HepG2 (cell line): ENCODE results near the gene GNB1. TPM values are rescaled to one million over a fixed set of nuclear protein-coding genes. Genes with fewer than 3 reads are reported as not detected.

ENCODE experiments used
- HMGXB4 ChIP-seq, 2 experiments: sonication (generic) in 1 of 2; formaldehyde crosslinking in 1 of 2; IDR thresholded peaks; 2 replicates each; pipeline versions ENCODE4 v1.4.0 to v1.6.1; 2018 to 2020; ENCODE audit warnings: missing genetic modification reagents in 2 of 2, borderline replicate concordance in 1 of 2, low read depth in 1 of 2, mild to moderate bottlenecking in 1 of 2, missing biosample characterization in 1 of 2
- KAT8 ChIP-seq: IDR thresholded peaks from 2 replicates; pipeline ENCODE4 v1.6.1; 2016; ENCODE audit warnings: missing genetic modification reagents, missing compliant biosample characterization
- NFIC ChIP-seq: IDR thresholded peaks from 2 replicates; pipeline ENCODE4 v1.6.1; 2012; ENCODE audit warnings: mild to moderate bottlenecking, low read length, inconsistent platforms
- PHF21A ChIP-seq: sonication (generic); formaldehyde crosslinking; IDR thresholded peaks from 2 replicates; pipeline ENCODE4 v1.5.0; 2020; ENCODE audit warnings: mild to moderate bottlenecking, missing genetic modification reagents
- PHF8 ChIP-seq: sonication (generic); formaldehyde crosslinking; IDR thresholded peaks from 2 replicates; pipeline ENCODE4 v1.5.0; 2020; ENCODE audit warnings: missing genetic modification reagents
- RFXAP ChIP-seq: sonication (generic); formaldehyde crosslinking; IDR thresholded peaks from 2 replicates; pipeline ENCODE4 v1.4.0; 2020; ENCODE audit warnings: missing genetic modification reagents, borderline replicate concordance
- SAP130 ChIP-seq: IDR thresholded peaks from 2 replicates; pipeline ENCODE4 v1.6.1; 2016; ENCODE audit warnings: low read depth
- SP5 ChIP-seq: IDR thresholded peaks from 2 replicates; pipeline ENCODE4 v1.6.1; 2016; ENCODE audit warnings: low read depth, borderline replicate concordance
- TBX3 ChIP-seq: fragments of 450-650 bp; IDR thresholded peaks from 2 replicates; pipeline ENCODE4 v1.6.1; 2017; ENCODE audit warnings: antibody characterized with exemption, mild to moderate bottlenecking, inconsistent platforms, borderline replicate concordance
- TCF7 ChIP-seq: sonication (generic); IDR thresholded peaks from 2 replicates; pipeline ENCODE4 v1.6.1; 2016; ENCODE audit warnings: antibody characterized with exemption, low read depth
- TSC22D2 ChIP-seq: sonication (generic); formaldehyde crosslinking; IDR thresholded peaks from 2 replicates; pipeline ENCODE4 v1.5.1; 2020; ENCODE audit warnings: missing genetic modification reagents, mild to moderate bottlenecking, borderline replicate concordance
- ZNF12 ChIP-seq: sonication (generic); formaldehyde crosslinking; IDR thresholded peaks from 2 replicates; pipeline ENCODE4 v1.5.0; 2020; ENCODE audit warnings: missing genetic modification reagents
- ZNF337 ChIP-seq: sonication (generic); formaldehyde crosslinking; IDR thresholded peaks from 2 replicates; pipeline ENCODE4 v1.5.1; 2020; ENCODE audit warnings: missing genetic modification reagents, low read depth, mild to moderate bottlenecking, borderline replicate concordance
- ZNF33B ChIP-seq: sonication (generic); formaldehyde crosslinking; IDR thresholded peaks from 2 replicates; pipeline ENCODE4 v1.5.1; 2020; ENCODE audit warnings: mild to moderate bottlenecking, missing genetic modification reagents
- ZNF574 ChIP-seq: sonication (generic); formaldehyde crosslinking; IDR thresholded peaks from 2 replicates; pipeline ENCODE4 v1.4.0; 2020; ENCODE audit warnings: missing genetic modification reagents
- ZNF609 ChIP-seq: sonication (generic); formaldehyde crosslinking; IDR thresholded peaks from 2 replicates; pipeline ENCODE4 v1.4.0; 2020; ENCODE audit warnings: mild to moderate bottlenecking, missing genetic modification reagents, borderline replicate concordance
- ZNF678 ChIP-seq: sonication (generic); formaldehyde crosslinking; IDR thresholded peaks from 2 replicates; pipeline ENCODE4 v1.4.0; 2020; ENCODE audit warnings: mild to moderate bottlenecking, missing genetic modification reagents
- ZNF761 ChIP-seq: sonication (generic); formaldehyde crosslinking; conservative IDR thresholded peaks from 2 replicates; pipeline ENCODE4 v1.4.0; 2020; ENCODE audit warnings: mild to moderate bottlenecking, missing genetic modification reagents
- ZSCAN25 ChIP-seq: sonication (generic); formaldehyde crosslinking; IDR thresholded peaks from 2 replicates; pipeline ENCODE4 v1.8.0; 2022; ENCODE audit warnings: mild to moderate bottlenecking, missing genetic modification reagents
- ZSCAN29 ChIP-seq: sonication (generic); formaldehyde crosslinking; conservative IDR thresholded peaks from 2 replicates; pipeline ENCODE4 v1.4.0; 2020; ENCODE audit warnings: mild to moderate bottlenecking, missing genetic modification reagents
- polyA plus RNA-seq, 8 experiments: library from polyadenylated mRNA; depleted of rRNA in 3 of 8; stranded (reverse) in 7 of 8; unstranded in 1 of 8; fragments of >200 nt; fragmentation: Illumina TruSeq in 4 of 8; extraction: Trizol in 4 of 8; gene quantifications; 2 replicates each; pipeline versions ENCODE4 v1.2.1 to v1.2.3, GENCODE V29; 2011 to 2016; ENCODE audit warnings: low read depth in 4 of 8, missing spikeins in 1 of 8, mixed read lengths in 1 of 8; ENCODE audit not compliant: insufficient read depth in 1 of 8
- total RNA-seq, 5 experiments: library from RNA; depleted of rRNA; stranded (reverse); fragments of >200 nt; fragmentation: Illumina TruSeq; extraction: Trizol; gene quantifications; 2 replicates each; pipeline ENCODE4 v1.2.3, GENCODE V29; 2016; ENCODE audit warnings: low read depth in 1 of 5

Gene GNB1
- total and polyA plus RNA-seq, 2 of the 13 experiments (the other 11 are each of a cell fraction or from before 2014, with no cell fraction given) = 66.2 to 327 TPM

- TF ChIP-seq ZNF609 (CRISPR knock-in tag) (0 out of 2 replicates have a peak, but pooled peaks have one; percentile 26), TSC22D2 (CRISPR knock-in tag) (no peak), RFXAP (CRISPR knock-in tag) (peak; percentile 46; the same call in 1 of the 2 replicates), TBX3 (no peak), SAP130 (CRISPR knock-in tag) (peak; percentile 52), KAT8 (peak; percentile 34; the same call in 1 of the 2 replicates), SP5 (CRISPR knock-in tag) (peak; percentile 83), PHF21A (0 out of 2 replicates have a peak, but pooled peaks have one; percentile 65), NFIC (no peak; the same call in 1 of the 2 replicates), ZSCAN25 (CRISPR knock-in tag) (0 out of 2 replicates have a peak, but pooled peaks have one; percentile 24), ZNF337 (CRISPR knock-in tag) (0 out of 2 replicates have a peak, but pooled peaks have one; percentile 31), ZNF574 (CRISPR knock-in tag) (peak; percentile 46; the same call in 1 of the 2 replicates), ZNF761 (CRISPR knock-in tag) (0 out of 2 replicates have a peak, but pooled peaks have one; percentile 33), ZNF678 (CRISPR knock-in tag) (no peak), ZSCAN29 (CRISPR knock-in tag) (0 out of 2 replicates have a peak, but pooled peaks have one; percentile 23), TCF7 (peak; percentile 35; the same call in 1 of the 2 replicates), ZNF33B (CRISPR knock-in tag) (0 out of 2 replicates have a peak, but pooled peaks have one; percentile 38), ZNF12 (CRISPR knock-in tag) (peak; percentile 80), PHF8 (no peak), HMGXB4 (CRISPR knock-in tag; IDR thresholded peaks at IDR 0.05; ENCODE audit: borderline replicate concordance in 1 of 2, low read depth in 1 of 2) (peak in 1 of 2 experiments; percentile 19; a peak in 1 of 4 replicates)
Observed at GRCh38 chr1:1768249-1768992, 122.5 kb downstream of the GNB1 start (continued).
